Neuronal stem cell (in vitro differentiated cells): ENCODE data around the gene NDUFA9.

Experiments used
- DNase-seq: peaks from one replicate; pipeline ENCODE4 v3.0.0-alpha.2; 2013; ENCODE audit warnings: low spot score
- H2AFZ ChIP-seq: one replicate; pipeline ENCODE4 v1.6.1; 2013; ENCODE audit warnings: mild to moderate bottlenecking, low read length, inconsistent platforms
- H2AK5ac ChIP-seq: 2 replicates; pipeline ENCODE4 v1.6.1; 2013; ENCODE audit warnings: low read depth, mild to moderate bottlenecking, inconsistent platforms, low read length, moderate library complexity, mixed read lengths
- H2BK120ac ChIP-seq: 2 replicates; pipeline ENCODE4 v1.6.1; 2013; ENCODE audit warnings: low read depth, mild to moderate bottlenecking, inconsistent platforms, low read length, moderate library complexity, mixed read lengths
- H2BK12ac ChIP-seq: one replicate; pipeline ENCODE4 v1.6.1; 2013; ENCODE audit warnings: low read length, inconsistent platforms
- H2BK15ac ChIP-seq: 2 replicates; pipeline ENCODE4 v1.6.1; 2013; ENCODE audit warnings: mild to moderate bottlenecking, low read length, inconsistent platforms, mixed read lengths
- H2BK5ac ChIP-seq: one replicate; pipeline ENCODE4 v1.6.1; 2013; ENCODE audit warnings: inconsistent platforms, mild to moderate bottlenecking, low read length, moderate library complexity
- H3K14ac ChIP-seq: one replicate; pipeline ENCODE4 v1.6.1; 2013; ENCODE audit warnings: low read length, inconsistent platforms
- H3K18ac ChIP-seq: 2 replicates; pipeline ENCODE4 v1.6.1; 2013; ENCODE audit warnings: low read length, inconsistent platforms
- H3K23ac ChIP-seq: 2 replicates; pipeline ENCODE4 v1.6.1; 2013; ENCODE audit warnings: low read depth, mild to moderate bottlenecking, mixed read lengths, low read length, inconsistent platforms; ENCODE audit not compliant: poor library complexity
- H3K27ac ChIP-seq: replicated peaks from 3 replicates; pipeline ENCODE4 v1.5.1; 2013; ENCODE audit warnings: low read length, inconsistent platforms
- H3K27me3 ChIP-seq, 3 experiments: 2 replicates each; pipeline ENCODE4 v1.6.1; 2013; ENCODE audit warnings: low read length in 3 of 3, mild to moderate bottlenecking in 2 of 3, inconsistent platforms in 1 of 3, low read depth in 1 of 3, mixed read lengths in 1 of 3, moderate library complexity in 1 of 3; ENCODE audit not compliant: control insufficient read depth in 3 of 3, insufficient read depth in 3 of 3
- H3K36me3 ChIP-seq, 2 donors: replicated peaks in 1 of 2; 2 replicates each; pipeline ENCODE4 v1.6.1; 2013; ENCODE audit warnings: low read length in 2 of 2; ENCODE audit not compliant: control insufficient read depth in 2 of 2, insufficient read depth in 2 of 2
- H3K4ac ChIP-seq: 2 replicates; pipeline ENCODE4 v1.6.1; 2013; ENCODE audit warnings: inconsistent platforms, mild to moderate bottlenecking, low read length, moderate library complexity
- H3K4me1 ChIP-seq, 2 donors: 1 replicate in 1 of 2; 2 replicates in 1 of 2; pipeline ENCODE4 v1.6.1; 2013; ENCODE audit warnings: low read length in 2 of 2, low read depth in 1 of 2; ENCODE audit not compliant: control insufficient read depth in 2 of 2, insufficient read depth in 1 of 2
- H3K4me2 ChIP-seq: one replicate; pipeline ENCODE4 v1.6.1; 2013; ENCODE audit warnings: mild to moderate bottlenecking, low read length, inconsistent platforms; ENCODE audit not compliant: insufficient read depth, poor library complexity, severe bottlenecking
- H3K4me3 ChIP-seq, 2 donors: 2 replicates each; pipeline ENCODE4 v1.5.1; 2013; ENCODE audit warnings: low read length in 2 of 2, mild to moderate bottlenecking in 2 of 2, inconsistent platforms in 1 of 2, moderate library complexity in 1 of 2
- H3K79me1 ChIP-seq: one replicate; pipeline ENCODE4 v1.6.1; 2013; ENCODE audit warnings: low read depth, mild to moderate bottlenecking, inconsistent platforms, low read length, moderate library complexity
- H3K9ac ChIP-seq: one replicate; pipeline ENCODE4 v1.6.1; 2013; ENCODE audit warnings: mild to moderate bottlenecking, low read depth, low read length, inconsistent platforms; ENCODE audit not compliant: poor library complexity
- H3K9me3 ChIP-seq, 2 donors: replicated peaks in 1 of 2; 2 replicates each; pipeline versions ENCODE3 to v1.6.1; 2013; ENCODE audit warnings: low read length in 2 of 2, mild to moderate bottlenecking in 2 of 2, inconsistent platforms in 1 of 2, low read depth in 1 of 2, mixed read lengths in 1 of 2, moderate library complexity in 1 of 2; ENCODE audit not compliant: control insufficient read depth in 2 of 2, insufficient read depth in 1 of 2
- H4K8ac ChIP-seq: one replicate; pipeline ENCODE4 v1.6.1; 2013; ENCODE audit warnings: low read depth, mild to moderate bottlenecking, inconsistent platforms, low read length, moderate library complexity
- H4K91ac ChIP-seq: one replicate; pipeline ENCODE4 v1.6.1; 2013; ENCODE audit warnings: low read length, low read depth, mild to moderate bottlenecking, inconsistent platforms; ENCODE audit not compliant: poor library complexity
- WGBS, 2 donors: extraction: QIAGEN DNeasy Blood & Tissue Kit; methylation state at CpG; one replicate each; pipeline ENCODE4 v1.1.7; 2013; ENCODE audit warnings: missing lambda C conversion rate in 2 of 2, mixed read lengths in 1 of 2; ENCODE audit not compliant: insufficient read length in 2 of 2, insufficient replicate concordance in 1 of 2; ENCODE audit errors: extremely low coverage in 2 of 2; 5-methylcytosine and 5-hydroxymethylcytosine counted together

The NDUFA9 gene

DNA sequence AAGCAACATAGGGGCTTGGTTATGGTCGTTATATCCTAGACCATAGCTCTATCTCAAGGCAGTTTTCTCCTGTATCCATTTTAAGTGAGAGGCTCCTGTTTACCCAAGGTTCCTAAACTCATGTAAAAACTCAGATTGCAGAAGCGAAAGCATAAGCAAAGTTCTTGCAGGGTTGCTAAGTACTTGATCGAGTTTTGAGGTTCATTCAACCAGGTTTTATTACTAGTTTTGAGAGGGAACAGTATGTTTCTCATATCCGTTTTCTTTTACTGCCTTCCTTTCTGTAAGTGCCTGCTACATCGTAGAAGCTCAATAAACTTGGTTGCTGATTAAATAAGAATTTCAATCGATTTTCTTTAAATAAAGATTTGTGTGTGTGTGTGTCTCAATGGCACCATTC is 5.2 kb upstream of the NDUFA9 start:
- H2AFZ ChIP-seq: no peak overlapping the region
- H2BK15ac ChIP-seq: no peak overlapping the region
- no peak for DNase-seq
- H3K36me3 ChIP-seq: no peaks in the 10 kb centered on the region
- no peak overlapping the region for H2BK120ac ChIP-seq
- H4K8ac ChIP-seq: no peak overlapping the region
- WGBS, 2 donors: no CpG with 5 or more reads among the region's 6 CpGs
- H2BK12ac ChIP-seq: no peak overlapping the region
- H3K9ac ChIP-seq: no peak overlapping the region
- no peak overlapping the region for H3K4me2 ChIP-seq
- peaks cover 0 to 2% of the 10 kb centered on the region in 2 donors for H3K4me1 ChIP-seq
- no peak overlapping the region for H3K14ac ChIP-seq
- H3K9me3 ChIP-seq: no peaks in the 10 kb centered on the region
- H2BK5ac ChIP-seq: no peak overlapping the region
- H3K4ac ChIP-seq: no peak overlapping the region
- no peak overlapping the region for H3K23ac ChIP-seq
- no peak overlapping the region for H3K4me3 ChIP-seq
- no peak overlapping the region for H2AK5ac ChIP-seq
- no peak overlapping the region for H4K91ac ChIP-seq
- H3K27me3 ChIP-seq: no peaks in the 10 kb centered on the region
- H3K18ac ChIP-seq: no peak overlapping the region
- no peak overlapping the region for H3K27ac ChIP-seq
- peaks cover 3% of the 10 kb centered on the region for H3K79me1 ChIP-seq

DNA sequence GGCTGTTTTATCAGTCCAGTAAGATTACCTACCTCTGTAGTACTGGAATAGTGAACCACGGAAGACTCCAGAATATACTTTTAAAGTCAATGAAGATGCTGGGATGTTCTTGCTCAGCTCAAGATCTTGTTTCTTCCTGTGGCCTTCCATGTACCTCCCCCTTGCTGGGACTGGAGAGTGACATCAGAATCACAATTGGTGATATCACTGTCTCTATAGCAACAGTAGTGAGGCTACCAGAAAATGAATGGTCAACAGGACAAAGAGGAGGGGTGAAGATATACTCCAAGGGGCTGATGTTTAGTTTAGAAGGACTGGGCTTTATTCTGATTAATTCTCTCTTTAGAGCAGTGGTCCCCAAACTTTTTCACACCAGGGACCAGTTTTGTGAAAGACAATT is 3.9 kb upstream of the NDUFA9 start:
- H2BK120ac ChIP-seq: no peak overlapping the region
- H3K36me3 ChIP-seq: no peaks in the 10 kb centered on the region
- H2BK15ac ChIP-seq: no peak overlapping the region
- no peak overlapping the region for H2BK12ac ChIP-seq
- H2AFZ ChIP-seq: peak overlapping the region; percentile 27
- no peak overlapping the region for H3K9ac ChIP-seq
- H3K79me1 ChIP-seq: peaks cover 3% of the 10 kb centered on the region
- H4K8ac ChIP-seq: no peak overlapping the region
- no peak overlapping the region for H3K18ac ChIP-seq
- H3K4me2 ChIP-seq: no peak overlapping the region
- no CpG with 5 or more reads among the region's 1 CpG for WGBS, 2 donors
- H4K91ac ChIP-seq: no peak overlapping the region
- no peak overlapping the region for H3K4me3 ChIP-seq
- H2BK5ac ChIP-seq: no peak overlapping the region
- no peak for DNase-seq
- H3K4ac ChIP-seq: no peak overlapping the region
- H3K23ac ChIP-seq: no peak overlapping the region
- H3K4me1 ChIP-seq: peaks cover 0 to 2% of the 10 kb centered on the region in 2 donors
- no peak overlapping the region for H2AK5ac ChIP-seq
- H3K27me3 ChIP-seq: no peaks in the 10 kb centered on the region
- no peak overlapping the region for H3K27ac ChIP-seq
- no peak overlapping the region for H3K14ac ChIP-seq
- no peaks in the 10 kb centered on the region for H3K9me3 ChIP-seq

- peak overlapping the region; percentile 77 for H2AFZ ChIP-seq
- H2AK5ac ChIP-seq: no peak overlapping the region
- no peak overlapping the region for H2BK15ac ChIP-seq
- peaks cover 0 to 2% of the 10 kb centered on the region in 2 donors for H3K4me1 ChIP-seq
- no peak overlapping the region for H3K27ac ChIP-seq
- H3K9me3 ChIP-seq: no peaks in the 10 kb centered on the region
- peaks cover 3% of the 10 kb centered on the region for H3K79me1 ChIP-seq
- no CpG with 5 or more reads among the region's 4 CpGs for WGBS, 2 donors
- peak overlapping the region; percentile 57 to 88 for H3K4me3 ChIP-seq
- no peak overlapping the region for H4K91ac ChIP-seq
- no peaks in the 10 kb centered on the region for H3K36me3 ChIP-seq
- no peaks in the 10 kb centered on the region for H3K27me3 ChIP-seq
- H3K18ac ChIP-seq: no peak overlapping the region
- H2BK5ac ChIP-seq: no peak overlapping the region
- DNase-seq: no peak
- peak overlapping the region; percentile 59 for H3K4me2 ChIP-seq
- H3K9ac ChIP-seq: no peak overlapping the region
- no peak overlapping the region for H2BK12ac ChIP-seq
- H3K23ac ChIP-seq: no peak overlapping the region
- H2BK120ac ChIP-seq: no peak overlapping the region
- H3K4ac ChIP-seq: no peak overlapping the region
- no peak overlapping the region for H4K8ac ChIP-seq
- no peak overlapping the region for H3K14ac ChIP-seq
These were observed 812 bp upstream of the NDUFA9 start for GRCh38 chr12:4648104-4648500.

GRCh38 chr12:4649358-4649661 is 396 bp downstream of the NDUFA9 start:
- H2BK12ac ChIP-seq: no peak overlapping the region

More at GRCh38 chr12:4649358-4649661, 396 bp downstream of the NDUFA9 start:
- no peaks in the 10 kb centered on the region for H3K9me3 ChIP-seq
- no peak overlapping the region for H4K8ac ChIP-seq
- H3K36me3 ChIP-seq: peaks cover 2 to 8% of the 10 kb centered on the region in 2 donors
- no peak overlapping the region for H3K4ac ChIP-seq
- H2BK5ac ChIP-seq: no peak overlapping the region
- DNase-seq: no peak
- H3K4me2 ChIP-seq: peak overlapping the region; percentile 59
- H2BK15ac ChIP-seq: no peak overlapping the region
- no peaks in the 10 kb centered on the region for H3K27me3 ChIP-seq
- 100% methylated on average over 2 of the region's 6 CpGs; no CpG with 5 or more reads in 1 of the 2 donors for WGBS, 2 donors
- H2BK120ac ChIP-seq: no peak overlapping the region
- H3K9ac ChIP-seq: no peak overlapping the region
- no peak overlapping the region for H3K23ac ChIP-seq
- peaks cover 5% of the 10 kb centered on the region for H3K79me1 ChIP-seq
- H3K18ac ChIP-seq: no peak overlapping the region
- peak overlapping the region; percentile 77 for H2AFZ ChIP-seq
- H3K4me1 ChIP-seq: peaks cover 0 to 2% of the 10 kb centered on the region in 2 donors
- H3K27ac ChIP-seq: no peak overlapping the region
- H4K91ac ChIP-seq: no peak overlapping the region
- H3K14ac ChIP-seq: no peak overlapping the region
- H3K4me3 ChIP-seq: peak overlapping the region; percentile 57 to 88
- no peak overlapping the region for H2AK5ac ChIP-seq
